GM12801 (cell line): ENCODE measurements around the gene REPIN1.

ENCODE experiments used
- CTCF ChIP-seq: IDR thresholded peaks from one replicate; pipeline ENCODE4 v1.5.1; 2011; ENCODE audit warnings: control low read depth; ENCODE audit not compliant: insufficient read length; ENCODE audit errors: extremely low read depth

The REPIN1 gene

DNA sequence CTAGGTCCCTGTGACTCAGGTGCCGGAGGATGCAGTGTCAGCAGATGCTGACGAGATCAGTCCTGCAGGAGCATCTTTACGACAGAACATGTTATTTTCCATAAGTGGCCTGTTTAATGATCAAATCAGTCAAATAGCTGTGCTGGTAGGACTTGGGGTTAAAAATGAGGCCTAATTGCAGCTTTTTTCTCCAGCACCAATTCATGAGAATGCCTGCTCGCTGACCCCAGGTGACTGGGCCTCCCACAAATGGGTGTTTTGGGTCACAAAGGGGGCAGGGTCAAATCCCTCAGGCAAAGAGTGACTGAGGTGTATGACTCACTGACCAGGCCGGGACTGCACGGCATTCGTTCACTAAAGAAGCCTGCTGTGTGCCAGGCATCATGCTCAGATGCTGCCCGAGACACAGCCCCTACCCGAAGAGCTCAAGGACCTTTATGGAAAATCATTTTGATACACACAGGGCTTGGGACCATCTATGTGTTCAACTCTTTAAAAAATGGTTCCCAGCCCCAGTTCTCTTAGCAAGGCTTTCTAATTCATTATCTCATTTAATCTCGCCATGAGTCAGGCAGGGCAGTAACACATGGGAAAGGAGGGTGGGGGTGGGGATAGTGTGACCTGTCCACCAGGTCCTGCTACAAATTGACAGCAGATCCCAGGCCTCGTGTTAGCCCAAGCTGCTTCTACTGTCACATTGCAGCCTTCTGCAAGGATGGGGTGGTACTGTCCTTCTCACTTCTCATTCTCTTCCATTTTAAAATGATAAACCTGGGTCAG lies 31.6 kb downstream of the REPIN1 start:
- no peak for TF ChIP-seq CTCF

- no peak for TF ChIP-seq CTCF
Observed at GRCh38 chr7:150400788-150401423, 32.3 kb downstream of the REPIN1 start.

DNA sequence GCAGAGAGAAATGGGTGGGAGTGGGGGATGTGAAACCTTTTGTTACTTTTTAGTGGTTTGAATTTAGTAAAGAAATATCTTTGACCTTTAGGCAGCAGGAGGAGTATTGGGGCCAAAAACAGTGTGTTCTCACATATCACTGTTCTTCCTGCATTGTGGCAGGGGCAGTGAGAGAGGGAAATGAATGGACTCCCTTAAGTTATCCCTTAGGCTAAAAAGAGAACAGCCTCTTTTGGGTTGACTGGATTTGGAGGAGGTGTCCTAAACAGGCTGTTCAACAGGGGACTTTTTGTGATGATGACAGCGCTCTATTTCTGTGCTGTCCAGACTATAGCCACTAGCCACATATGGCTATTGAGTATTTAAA lies 32.8 kb downstream of the REPIN1 start:
- no peak for TF ChIP-seq CTCF

GRCh38 chr7:150401861-150402631 lies 33.4 kb downstream of the REPIN1 start:
- no peak for TF ChIP-seq CTCF

DNA sequence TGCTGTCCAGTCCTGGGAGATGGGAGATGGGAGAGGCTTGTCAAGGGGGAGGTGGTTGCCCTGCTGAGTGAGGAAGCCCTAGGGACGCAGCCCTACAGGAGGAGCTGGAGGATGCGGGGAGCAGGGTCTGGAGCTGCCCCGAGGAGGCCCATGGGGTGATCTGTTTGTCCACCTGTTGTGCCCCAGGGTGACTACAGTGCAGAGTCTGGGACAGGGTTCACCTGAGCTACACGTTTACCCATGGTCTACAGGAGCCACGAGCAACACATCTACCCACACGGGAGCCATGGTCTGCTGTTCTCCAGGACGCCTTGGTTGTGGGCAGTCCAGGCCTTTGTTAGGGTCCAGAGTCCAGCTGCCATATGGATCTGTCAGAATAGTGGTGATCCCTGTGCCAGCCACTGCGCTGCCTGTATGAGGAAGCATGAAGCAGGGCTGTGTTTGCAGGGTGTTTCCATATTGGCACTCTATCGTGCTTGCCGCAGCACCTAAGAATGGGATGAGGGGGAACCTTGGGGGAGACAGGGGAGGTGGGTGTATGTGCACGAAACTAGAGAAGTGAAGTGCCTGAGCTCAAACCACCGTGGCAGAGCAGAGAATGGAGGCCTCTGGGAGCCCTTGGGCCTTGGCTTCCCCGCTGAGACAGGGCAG lies 34.2 kb downstream of the REPIN1 start:
- no peak for TF ChIP-seq CTCF

DNA sequence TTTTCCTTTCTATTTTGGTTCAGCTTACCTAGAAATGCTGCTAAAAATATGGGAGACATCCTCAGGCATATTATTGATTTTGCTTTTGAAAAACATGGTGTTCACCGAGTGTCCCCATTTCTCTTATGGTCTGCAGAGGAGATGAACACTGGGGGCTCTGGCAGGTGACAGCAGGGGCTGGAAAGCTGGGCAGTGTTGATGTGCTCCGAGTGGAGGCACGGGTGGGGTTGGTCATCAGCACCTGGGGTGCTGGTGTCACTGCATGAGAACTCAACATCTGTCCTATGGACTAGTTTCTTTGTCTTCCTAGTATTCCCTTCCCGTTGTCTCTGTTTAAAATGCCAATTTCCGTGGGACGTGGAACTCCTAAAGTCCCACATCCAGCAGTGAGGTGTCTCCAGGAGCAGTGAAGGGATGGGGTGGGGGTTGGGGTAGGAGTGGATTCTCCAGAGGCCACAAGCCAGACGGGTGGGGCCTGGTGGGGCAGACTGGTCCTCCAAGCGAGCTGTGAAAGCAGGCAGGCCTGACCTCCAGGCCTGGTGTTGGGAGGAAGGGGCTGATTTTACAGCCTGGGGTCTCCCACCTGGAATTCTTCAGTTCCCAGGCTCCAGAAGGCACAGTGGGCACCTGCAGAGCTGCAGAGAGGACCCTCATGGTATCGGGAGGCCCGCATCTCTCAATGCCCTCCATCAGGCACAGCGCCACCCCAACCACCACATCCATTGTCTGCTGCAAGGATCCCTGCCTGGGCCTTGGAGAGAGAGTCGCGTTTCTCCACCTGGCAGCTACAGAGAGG lies 35.0 kb downstream of the REPIN1 start:
- TF ChIP-seq CTCF = no peak
